Peyer's patch (tissue), 4 donors: ENCODE data around the gene PLCH1. TPM values are rescaled to one million over a fixed set of nuclear protein-coding genes. Genes with fewer than 3 reads are reported as not detected.

Experiments used
- DNase-seq, 3 donors: peaks; one replicate each; pipeline ENCODE4 v3.0.0-alpha.2; 2017 to 2019
- H3K27ac ChIP-seq, 4 donors: fragments of 200-600 bp; sonication (generic); one replicate each; pipeline ENCODE4 v1.5.1; 2016 to 2019
- H3K27me3 ChIP-seq, 2 donors: fragments of 200-600 bp; sonication (generic); one replicate each; pipeline ENCODE4 v1.5.1; 2019
- H3K36me3 ChIP-seq, 3 donors: fragments of 200-600 bp; sonication (generic); one replicate each; pipeline ENCODE4 v1.5.1; 2016 to 2019
- H3K4me1 ChIP-seq, 4 donors: fragments of 200-600 bp; sonication (generic); one replicate each; pipeline ENCODE4 v1.5.1; 2016 to 2019
- H3K4me3 ChIP-seq, 4 donors: fragments of 200-600 bp; sonication (generic); 1 replicate in 3 of 4; 2 replicates in 1 of 4; pipeline ENCODE4 v1.5.1; 2016 to 2019; ENCODE audit warnings: mild to moderate bottlenecking in 1 of 4
- H3K9me3 ChIP-seq, 4 donors: fragments of 200-600 bp; sonication (generic); one replicate each; pipeline ENCODE4 v1.5.1; 2016 to 2019; ENCODE audit warnings: mild to moderate bottlenecking in 1 of 4
- POLR2A ChIP-seq, 2 donors: fragments of 450-650 bp; IDR thresholded peaks; one replicate each; pipeline ENCODE4 v1.5.1; 2017; ENCODE audit warnings: antibody characterized with exemption in 2 of 2, mild to moderate bottlenecking in 2 of 2, moderate library complexity in 2 of 2
- total RNA-seq, 4 donors: library from RNA; depleted of rRNA; stranded (reverse); fragments of >200 nt; gene quantifications; one replicate each; pipeline ENCODE4 v1.1.0, GENCODE V29; 2016
- TF ChIP-seq, protein P1 (sequence below), 6 experiments: fragments of 450-650 bp in 4 of 6; fragments of 200-600 bp in 2 of 6; sonication (generic) in 1 of 6; IDR thresholded peaks; one replicate each; pipeline ENCODE4 v1.5.1; 2017 to 2019; ENCODE audit warnings: antibody characterized with exemption in 6 of 6, mild to moderate bottlenecking in 3 of 6, moderate library complexity in 1 of 6

The PLCH1 gene
- total RNA-seq, 4 donors from 2014 or later, result 8.3 to 19.1 (median 12.7) TPM

DNA sequence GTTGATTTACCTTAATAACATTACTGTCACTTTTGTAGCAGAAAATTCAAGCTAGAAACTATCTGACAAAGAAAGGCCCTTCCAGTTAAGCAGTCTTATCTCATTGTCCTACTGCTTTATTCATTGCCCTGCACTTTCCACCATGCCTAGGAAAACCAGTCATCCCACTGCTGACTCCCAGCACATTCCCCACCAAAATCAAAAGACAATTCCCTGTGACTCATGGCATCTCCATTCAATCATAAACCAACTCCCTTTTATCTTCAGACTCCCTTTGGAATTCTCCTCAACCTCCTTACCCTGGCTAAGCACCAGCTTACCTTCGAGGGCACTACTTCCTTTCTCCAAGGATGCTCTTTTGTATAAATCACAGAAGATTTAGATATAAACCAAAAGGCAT lies 184.3 kb downstream of the PLCH1 start:
- H3K9me3 ChIP-seq, result no peaks in the 10 kb centered on the region
- DNase-seq, result no peak
- no peaks in the 10 kb centered on the region for H3K4me1 ChIP-seq
- no peaks in the 10 kb centered on the region for H3K36me3 ChIP-seq
- H3K4me3 ChIP-seq, result no peak overlapping the region
- TF ChIP-seq, protein P1, sequence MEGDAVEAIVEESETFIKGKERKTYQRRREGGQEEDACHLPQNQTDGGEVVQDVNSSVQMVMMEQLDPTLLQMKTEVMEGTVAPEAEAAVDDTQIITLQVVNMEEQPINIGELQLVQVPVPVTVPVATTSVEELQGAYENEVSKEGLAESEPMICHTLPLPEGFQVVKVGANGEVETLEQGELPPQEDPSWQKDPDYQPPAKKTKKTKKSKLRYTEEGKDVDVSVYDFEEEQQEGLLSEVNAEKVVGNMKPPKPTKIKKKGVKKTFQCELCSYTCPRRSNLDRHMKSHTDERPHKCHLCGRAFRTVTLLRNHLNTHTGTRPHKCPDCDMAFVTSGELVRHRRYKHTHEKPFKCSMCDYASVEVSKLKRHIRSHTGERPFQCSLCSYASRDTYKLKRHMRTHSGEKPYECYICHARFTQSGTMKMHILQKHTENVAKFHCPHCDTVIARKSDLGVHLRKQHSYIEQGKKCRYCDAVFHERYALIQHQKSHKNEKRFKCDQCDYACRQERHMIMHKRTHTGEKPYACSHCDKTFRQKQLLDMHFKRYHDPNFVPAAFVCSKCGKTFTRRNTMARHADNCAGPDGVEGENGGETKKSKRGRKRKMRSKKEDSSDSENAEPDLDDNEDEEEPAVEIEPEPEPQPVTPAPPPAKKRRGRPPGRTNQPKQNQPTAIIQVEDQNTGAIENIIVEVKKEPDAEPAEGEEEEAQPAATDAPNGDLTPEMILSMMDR (IDR thresholded peaks at IDR 0.05), result no peak
- TF ChIP-seq POLR2A (IDR thresholded peaks at IDR 0.05), result no peak
- no peaks in the 10 kb centered on the region for H3K27me3 ChIP-seq
- no peak overlapping the region for H3K27ac ChIP-seq

DNA sequence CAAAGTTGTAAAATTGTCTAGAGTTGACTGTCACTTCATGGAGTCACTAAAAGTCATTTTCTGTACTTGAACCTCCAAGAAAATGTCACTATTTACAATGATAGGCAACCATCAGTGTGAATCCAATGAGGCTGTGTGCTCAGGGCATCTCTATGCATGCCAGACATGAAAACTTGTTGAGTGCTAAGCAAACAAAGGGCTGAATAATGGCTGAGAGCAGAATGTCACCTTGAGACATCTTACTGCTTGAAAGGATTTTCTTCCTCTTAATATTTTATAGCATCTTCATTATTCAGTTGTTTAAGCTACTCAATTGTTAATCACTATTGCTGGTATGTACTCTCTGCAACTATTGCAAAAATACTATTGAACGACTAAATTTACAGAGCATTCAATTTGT lies 184.7 kb downstream of the PLCH1 start:
- Histone ChIP-seq H3K27ac (no peak overlapping the region), H3K9me3 (no peaks in the 10 kb centered on the region), H3K4me1 (peaks cover 0 to under 1% (median 0%) of the 10 kb centered on the region in 4 donors), H3K36me3 (no peaks in the 10 kb centered on the region), H3K27me3 (no peaks in the 10 kb centered on the region), H3K4me3 (no peak overlapping the region)
- TF ChIP-seq POLR2A (IDR thresholded peaks at IDR 0.05), result no peak
- TF ChIP-seq, protein P1 (IDR thresholded peaks at IDR 0.05), result no peak
- DNase-seq, result no peak

DNA sequence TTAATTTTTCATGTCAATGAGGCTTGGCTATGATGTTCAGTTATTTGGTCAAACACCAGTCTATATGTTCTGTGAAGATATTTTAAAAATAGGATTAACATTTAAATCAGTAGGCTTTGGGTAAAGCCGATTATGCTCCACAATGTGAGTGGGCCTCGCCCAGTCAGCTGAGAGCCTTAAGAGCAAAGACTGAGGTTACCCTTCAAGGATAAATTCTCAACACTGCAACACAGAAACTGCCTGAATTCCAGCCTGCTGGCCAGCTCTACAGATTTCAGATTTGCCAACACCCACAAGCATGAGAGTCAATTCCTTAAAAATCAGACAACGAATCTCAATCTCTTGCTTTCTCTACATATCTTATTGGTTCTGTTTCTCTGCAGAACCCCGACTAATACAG lies 188.3 kb downstream of the PLCH1 start:
- no peak overlapping the region for H3K27ac ChIP-seq
- H3K27me3 ChIP-seq, result no peaks in the 10 kb centered on the region
- H3K4me1 ChIP-seq, result peaks cover 0 to 5% (median 0%) of the 10 kb centered on the region in 4 donors
- no peak overlapping the region for H3K4me3 ChIP-seq
- H3K9me3 ChIP-seq, result no peaks in the 10 kb centered on the region
- no peak for DNase-seq
- peaks cover 0 to 5% (median 0%) of the 10 kb centered on the region in 3 donors for H3K36me3 ChIP-seq
- no peak for TF ChIP-seq POLR2A (IDR thresholded peaks at IDR 0.05)
- TF ChIP-seq, protein P1 (IDR thresholded peaks at IDR 0.05), result no peak

DNA sequence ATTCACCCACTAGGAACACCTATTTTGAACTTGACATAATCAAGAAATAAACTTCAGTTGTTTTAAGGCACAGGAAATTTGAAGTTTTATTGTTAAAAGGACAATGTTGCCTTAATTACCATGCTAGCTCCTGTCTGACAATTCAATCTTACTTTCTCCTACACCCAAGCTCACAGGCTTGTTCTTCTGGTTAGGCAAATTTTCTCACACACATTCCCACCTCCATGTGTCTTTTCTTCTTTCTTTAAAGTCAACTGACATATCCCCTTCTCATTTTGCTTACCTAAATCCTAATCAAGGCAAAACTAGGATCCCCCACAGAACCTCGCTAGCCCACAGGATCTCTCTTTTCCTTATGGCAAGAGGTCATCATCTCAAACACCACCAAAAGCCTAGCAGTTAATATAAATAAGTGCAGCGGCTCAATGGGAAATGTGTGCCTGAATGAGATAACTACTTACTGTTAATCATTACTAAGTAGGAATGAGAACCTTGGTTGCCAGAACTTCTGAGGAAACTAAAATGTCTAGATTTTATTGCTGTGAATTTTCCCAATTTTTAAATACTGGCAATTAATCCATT lies 189.3 kb downstream of the PLCH1 start:
- Histone ChIP-seq H3K4me3 (no peak overlapping the region), H3K27me3 (no peaks in the 10 kb centered on the region), H3K27ac (no peak overlapping the region), H3K4me1 (peaks cover 0 to 5% (median 0%) of the 10 kb centered on the region in 4 donors), H3K9me3 (no peaks in the 10 kb centered on the region), H3K36me3 (peaks cover 0 to 7% (median 0%) of the 10 kb centered on the region in 3 donors)
- no peak for TF ChIP-seq POLR2A (IDR thresholded peaks at IDR 0.05)
- TF ChIP-seq, protein P1 (IDR thresholded peaks at IDR 0.05), result no peak
- DNase-seq, result no peak

DNA sequence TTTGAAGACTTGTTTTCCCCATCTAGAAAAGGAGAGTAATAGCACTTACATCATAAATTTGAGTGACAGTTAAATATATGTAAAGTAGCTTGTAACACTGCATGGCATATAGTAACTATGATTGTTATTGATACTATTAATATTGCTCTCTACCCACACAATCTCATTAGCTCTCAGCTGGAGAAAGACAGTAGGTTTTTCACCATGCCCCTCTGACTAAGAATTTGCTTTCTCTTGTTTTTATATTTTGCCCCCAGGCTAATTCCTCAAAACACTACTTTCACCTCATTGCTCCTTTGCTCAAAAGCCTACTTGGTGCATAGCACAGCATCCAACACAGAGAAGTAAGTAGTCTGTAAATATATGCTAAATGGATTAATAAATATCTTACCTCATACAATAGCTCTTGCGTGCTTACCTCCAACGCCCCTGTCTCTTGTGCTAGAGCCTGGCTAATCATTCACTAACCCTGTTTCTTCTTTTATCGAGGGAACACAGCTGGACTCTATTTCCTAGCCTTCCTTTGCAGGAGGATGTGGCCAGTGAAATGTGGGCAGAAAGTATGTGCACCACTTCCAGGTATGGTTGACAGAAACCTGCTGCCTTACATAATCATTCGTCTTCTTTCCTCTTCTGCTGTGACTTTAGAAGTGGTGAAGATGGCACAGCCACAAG lies 190.0 kb downstream of the PLCH1 start:
- Histone ChIP-seq H3K27me3 (no peaks in the 10 kb centered on the region), H3K9me3 (no peaks in the 10 kb centered on the region), H3K4me1 (peaks cover 0 to 5% (median 0%) of the 10 kb centered on the region in 4 donors), H3K27ac (no peak overlapping the region), H3K4me3 (no peak overlapping the region), H3K36me3 (peaks cover 0 to 9% (median 0%) of the 10 kb centered on the region in 3 donors)
- TF ChIP-seq, protein P1 (IDR thresholded peaks at IDR 0.05), result no peak
- TF ChIP-seq POLR2A (IDR thresholded peaks at IDR 0.05), result no peak
- no peak for DNase-seq
